Measurements from ENCODE around the gene MEGF8. TPM values are rescaled to one million over a fixed set of nuclear protein-coding genes. Genes with fewer than 3 reads are reported as not detected.

MEGF8 gene
- total and polyA plus RNA-seq, 12 donors, result 7.2 to 51.9 (median 29.7) TPM

GRCh38 chr19:42289556-42290041, 35.8 kb upstream of the MEGF8 start:
- H3K9me3 ChIP-seq (replicated peaks in 1 of 3), result no peaks in the 10 kb centered on the region
- peaks cover 23 to 24% of the 10 kb centered on the region in 2 donors for H3K4me1 ChIP-seq (replicated peaks in 1 of 2)
- TF ChIP-seq CTCF (IDR thresholded peaks at IDR 0.05), result no peak
- TF ChIP-seq POLR2A (IDR thresholded peaks at IDR 0.05), result no peak
- no peak overlapping the region for H3K4me3 ChIP-seq
- WGBS, 4 donors, result 64 to 88% (median 86%) methylated on average over 3 to 8 of the region's 8 CpGs
- no peak overlapping the region for H3K27ac ChIP-seq
- intact Hi-C loops (cut with DNase I), result loop anchor here (5.0 kb wide), 1 partner anchor 42 kb away; no protein-coding TSS in a partner anchor
- DNase-seq, result peak in 1 of 7 donors; percentile 16
- H3K27me3 ChIP-seq, result no peaks in the 10 kb centered on the region
- peaks cover 0 to 78% of the 10 kb centered on the region in 2 donors for H3K36me3 ChIP-seq (replicated peaks in 1 of 2)

GRCh38 chr19:42290136-42290522, 35.3 kb upstream of the MEGF8 start:
- TF ChIP-seq POLR2A (IDR thresholded peaks at IDR 0.05) (no peak), CTCF (IDR thresholded peaks at IDR 0.05) (no peak)
- H3K4me3 ChIP-seq, result no peak overlapping the region
- H3K4me1 ChIP-seq (replicated peaks in 1 of 2), result peaks cover 18 to 19% of the 10 kb centered on the region in 2 donors
- intact Hi-C loops (cut with DNase I), result loop anchor here (5.0 kb wide), 1 partner anchor 43 kb away; no protein-coding TSS in a partner anchor
- H3K27me3 ChIP-seq, result no peaks in the 10 kb centered on the region
- peak in 2 of 7 donors; percentile 17 to 24 for DNase-seq
- no peak overlapping the region for H3K27ac ChIP-seq
- peaks cover 0 to 83% of the 10 kb centered on the region in 2 donors for H3K36me3 ChIP-seq (replicated peaks in 1 of 2)
- no peaks in the 10 kb centered on the region for H3K9me3 ChIP-seq (replicated peaks in 1 of 3)
- WGBS, 4 donors, result 76 to 87% (median 84%) methylated on average over 11 to 13 of the region's 13 CpGs

- Histone ChIP-seq H3K27me3 (no peaks in the 10 kb centered on the region), H3K36me3 (replicated peaks in 1 of 2) (peaks cover 0 to 85% of the 10 kb centered on the region in 2 donors), H3K9me3 (replicated peaks in 1 of 3) (no peaks in the 10 kb centered on the region), H3K4me1 (replicated peaks in 1 of 2) (peaks cover 12 to 13% of the 10 kb centered on the region in 2 donors), H3K27ac (no peak overlapping the region), H3K4me3 (no peak overlapping the region)
- DNase-seq, result peak in 1 of 7 donors; percentile 36
- WGBS, 4 donors, result 85 to 91% (median 88%) methylated on average over 12 to 31 of the region's 31 CpGs
- TF ChIP-seq POLR2A (IDR thresholded peaks at IDR 0.05) (no peak), CTCF (IDR thresholded peaks at IDR 0.05) (peak in 5 of 6 experiments; percentile 23 to 39 (median 33))
- intact Hi-C loops (cut with DNase I), result loop anchor here (5.0 kb wide), 1 partner anchor 43 kb away; no protein-coding TSS in a partner anchor
Observed at GRCh38 chr19:42290523-42291434, 34.7 kb upstream of the MEGF8 start.

- peak in 2 of 7 donors; percentile 25 to 27 for DNase-seq
- H3K27ac ChIP-seq, result no peak overlapping the region
- peaks cover 5 to 6% of the 10 kb centered on the region in 2 donors for H3K4me1 ChIP-seq (replicated peaks in 1 of 2)
Observed at GRCh38 chr19:42291435-42291810, 34.0 kb upstream of the MEGF8 start.

More at GRCh38 chr19:42291435-42291810, 34.0 kb upstream of the MEGF8 start:
- intact Hi-C loops (cut with DNase I), result loop anchor here (5.0 kb wide), 1 partner anchor 44 kb away; no protein-coding TSS in a partner anchor
- peaks cover 0 to 85% of the 10 kb centered on the region in 2 donors for H3K36me3 ChIP-seq (replicated peaks in 1 of 2)
- H3K4me3 ChIP-seq, result no peak overlapping the region
- WGBS, 4 donors, result 62 to 67% (median 63%) methylated on average over 9 of the region's 9 CpGs
- no peaks in the 10 kb centered on the region for H3K9me3 ChIP-seq (replicated peaks in 1 of 3)
- no peak for TF ChIP-seq POLR2A (IDR thresholded peaks at IDR 0.05)
- TF ChIP-seq CTCF (IDR thresholded peaks at IDR 0.05), result no peak
- no peaks in the 10 kb centered on the region for H3K27me3 ChIP-seq
